GM12864 (cell line): ENCODE results near the gene TPST1.
"Not testable (repeated sequence)": the region's sequence is repeated elsewhere in the genome, so short reads cannot be mapped to it uniquely, and the experiment has no call there.

Source experiments
- DNase-seq: peaks from one replicate; pipeline ENCODE4 v3.0.0-alpha.2; 2011; ENCODE audit warnings: low read depth
- H3K4me3 ChIP-seq: 2 replicates; pipeline ENCODE4 v1.5.1; 2011; ENCODE audit warnings: mild to moderate bottlenecking, low read depth, low read length, control low read depth
- TF ChIP-seq, protein P1 (sequence below): IDR thresholded peaks from 2 replicates; pipeline ENCODE4 v1.5.1; 2011; ENCODE audit warnings: low read depth, mild to moderate bottlenecking, moderate library complexity, low read length, control low read depth, inconsistent platforms; ENCODE audit errors: missing control alignments

TPST1 gene

DNA sequence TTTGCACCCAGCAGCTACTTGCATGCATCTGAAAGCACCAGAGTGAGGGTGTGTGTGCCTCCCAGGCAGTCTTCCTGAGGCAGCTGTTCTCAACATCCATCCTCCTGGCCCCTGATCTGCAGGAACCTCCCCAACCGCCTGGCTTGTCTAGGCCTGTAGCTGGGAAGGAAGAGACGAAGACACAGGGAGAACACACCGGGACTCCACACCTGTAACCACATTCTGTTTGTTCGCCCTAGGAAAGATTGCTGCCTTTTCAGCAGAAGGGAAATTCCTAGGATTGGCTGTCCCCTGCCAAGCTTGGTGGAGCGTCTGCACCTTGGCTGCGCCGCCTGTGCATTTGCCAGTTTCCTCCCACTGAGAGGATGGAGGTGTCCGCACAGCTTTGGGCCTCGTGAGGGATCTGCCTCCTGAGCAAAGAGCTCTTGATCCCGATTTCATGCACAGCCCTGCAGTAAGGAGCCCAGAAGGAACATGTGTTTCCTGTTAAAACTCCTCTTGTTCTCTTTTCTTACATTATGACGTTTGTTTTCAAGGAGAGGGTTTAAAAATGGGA lies 154.6 kb downstream of the TPST1 start:
- H3K4me3 ChIP-seq, result no peak overlapping the region
- DNase-seq, result no peak
- TF ChIP-seq, protein P1, sequence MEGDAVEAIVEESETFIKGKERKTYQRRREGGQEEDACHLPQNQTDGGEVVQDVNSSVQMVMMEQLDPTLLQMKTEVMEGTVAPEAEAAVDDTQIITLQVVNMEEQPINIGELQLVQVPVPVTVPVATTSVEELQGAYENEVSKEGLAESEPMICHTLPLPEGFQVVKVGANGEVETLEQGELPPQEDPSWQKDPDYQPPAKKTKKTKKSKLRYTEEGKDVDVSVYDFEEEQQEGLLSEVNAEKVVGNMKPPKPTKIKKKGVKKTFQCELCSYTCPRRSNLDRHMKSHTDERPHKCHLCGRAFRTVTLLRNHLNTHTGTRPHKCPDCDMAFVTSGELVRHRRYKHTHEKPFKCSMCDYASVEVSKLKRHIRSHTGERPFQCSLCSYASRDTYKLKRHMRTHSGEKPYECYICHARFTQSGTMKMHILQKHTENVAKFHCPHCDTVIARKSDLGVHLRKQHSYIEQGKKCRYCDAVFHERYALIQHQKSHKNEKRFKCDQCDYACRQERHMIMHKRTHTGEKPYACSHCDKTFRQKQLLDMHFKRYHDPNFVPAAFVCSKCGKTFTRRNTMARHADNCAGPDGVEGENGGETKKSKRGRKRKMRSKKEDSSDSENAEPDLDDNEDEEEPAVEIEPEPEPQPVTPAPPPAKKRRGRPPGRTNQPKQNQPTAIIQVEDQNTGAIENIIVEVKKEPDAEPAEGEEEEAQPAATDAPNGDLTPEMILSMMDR, result no peak

- no peak for DNase-seq
Observed at GRCh38 chr7:66362136-66362535, 157.0 kb downstream of the TPST1 start.

DNA sequence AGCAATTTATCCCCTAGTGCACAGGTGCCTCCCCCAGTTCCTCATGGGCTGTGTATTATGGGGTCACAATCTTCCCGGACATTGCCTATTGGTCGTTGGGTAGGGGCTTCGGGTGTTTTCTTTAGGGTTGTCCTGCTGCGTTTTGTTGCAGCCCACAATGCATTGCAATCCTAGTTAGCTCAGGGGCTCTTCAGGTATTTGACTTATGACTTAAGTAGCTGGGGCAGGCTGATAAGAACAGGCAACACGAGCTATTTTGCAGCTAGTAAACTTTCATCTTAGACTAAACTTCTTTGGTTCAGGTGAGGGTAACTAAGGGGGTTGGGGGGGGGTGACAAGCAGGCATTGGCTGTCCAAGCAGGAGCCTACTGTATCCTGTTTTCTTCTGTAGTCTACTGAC lies 158.5 kb downstream of the TPST1 start:
- DNase-seq, result no peak
- TF ChIP-seq, protein P1, result no peak
- H3K4me3 ChIP-seq, result no peak overlapping the region

More at GRCh38 chr7:66362136-66362535, 157.0 kb downstream of the TPST1 start:
- H3K4me3 ChIP-seq, result no peak overlapping the region
- TF ChIP-seq, protein P1, result no peak

DNA sequence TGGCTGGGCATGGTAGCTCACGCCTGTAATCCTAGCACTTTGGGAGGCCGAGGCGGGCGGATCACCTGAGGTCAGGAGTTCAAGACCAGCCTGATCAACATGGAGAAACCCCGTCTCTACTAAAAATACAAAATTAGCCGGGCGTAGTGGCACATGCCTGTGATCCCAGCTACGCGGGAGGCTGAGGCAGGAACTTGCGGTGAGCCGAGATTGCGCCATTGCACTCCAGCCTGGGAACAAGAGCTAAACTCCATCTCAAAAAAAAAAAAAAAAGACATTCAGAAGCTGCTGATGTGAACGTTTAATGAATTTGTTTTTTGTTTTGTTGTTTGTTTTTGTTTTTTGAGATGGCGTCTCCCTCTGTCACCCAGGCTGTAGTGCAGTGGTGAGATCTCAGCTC lies 159.9 kb downstream of the TPST1 start:
- not testable (repeated sequence) for H3K4me3 ChIP-seq, DNase-seq

DNA sequence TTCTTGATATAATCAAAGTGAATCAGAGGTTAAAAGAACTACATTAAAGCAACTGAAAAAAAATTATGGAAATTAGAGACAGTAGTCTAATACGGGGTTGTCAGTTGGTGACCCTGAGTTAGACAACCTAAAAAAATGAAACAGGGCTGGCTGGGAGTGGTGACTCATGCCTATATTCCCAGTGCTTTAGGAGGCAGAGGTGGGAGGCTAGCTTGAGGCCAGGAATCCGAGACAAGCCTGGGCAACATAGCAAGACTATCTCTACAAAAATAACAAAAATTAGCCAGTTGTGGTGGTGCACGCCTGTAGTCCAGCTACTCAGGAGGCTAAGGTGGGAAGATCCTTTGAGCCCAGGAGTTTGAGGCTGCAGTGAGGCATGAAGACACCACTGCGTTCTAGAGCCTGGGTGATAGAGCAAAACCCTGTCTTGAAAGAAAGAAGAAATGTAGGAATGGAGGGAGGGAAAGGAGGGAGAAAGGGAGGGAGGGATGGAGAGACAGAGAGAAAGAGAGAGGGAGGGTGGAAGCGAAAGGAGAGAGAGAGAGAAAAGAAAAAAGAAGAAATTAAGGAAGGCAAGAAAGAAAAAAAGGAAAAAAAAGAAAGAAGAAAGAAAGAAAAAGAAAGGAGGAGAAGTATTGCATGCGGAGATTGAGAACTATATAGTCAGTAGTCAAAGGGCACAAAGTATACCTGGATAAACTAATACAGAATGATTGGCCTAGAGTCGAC lies 166.1 kb downstream of the TPST1 start:
- no peak overlapping the region for H3K4me3 ChIP-seq
- TF ChIP-seq, protein P1, result no peak
- no peak for DNase-seq

DNA sequence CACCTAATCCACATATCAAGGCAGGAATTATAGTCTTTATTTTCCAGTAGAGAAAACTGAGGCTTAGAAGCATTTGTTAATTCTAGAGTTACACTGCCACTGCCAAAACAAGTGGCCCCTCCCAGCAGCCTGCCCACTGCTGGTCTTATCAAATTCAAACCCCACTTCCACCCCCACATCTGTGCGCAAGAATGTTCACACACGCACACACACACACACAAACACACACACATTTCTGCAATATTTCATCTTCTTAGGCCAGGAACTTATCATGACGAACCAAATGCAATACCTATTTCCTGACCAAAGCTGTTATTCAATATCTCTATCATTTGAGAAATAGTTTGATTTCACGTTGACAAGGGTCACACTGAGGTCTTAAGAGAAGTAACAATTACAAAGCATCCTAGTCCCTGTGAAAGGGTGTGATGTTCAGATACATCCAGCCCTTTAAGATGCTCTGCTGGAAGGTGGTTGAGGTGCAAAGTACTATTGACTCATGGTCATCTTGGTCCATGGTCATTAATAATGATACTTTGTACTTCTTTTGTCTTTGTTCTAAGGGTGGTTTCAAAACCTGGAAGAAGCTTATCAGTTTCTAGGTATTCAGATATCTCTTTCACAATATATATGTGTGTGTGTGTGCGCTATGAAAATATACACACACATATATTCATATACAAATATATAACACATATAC lies 169.2 kb downstream of the TPST1 start:
- DNase-seq, H3K4me3 ChIP-seq: not testable (repeated sequence)

DNA sequence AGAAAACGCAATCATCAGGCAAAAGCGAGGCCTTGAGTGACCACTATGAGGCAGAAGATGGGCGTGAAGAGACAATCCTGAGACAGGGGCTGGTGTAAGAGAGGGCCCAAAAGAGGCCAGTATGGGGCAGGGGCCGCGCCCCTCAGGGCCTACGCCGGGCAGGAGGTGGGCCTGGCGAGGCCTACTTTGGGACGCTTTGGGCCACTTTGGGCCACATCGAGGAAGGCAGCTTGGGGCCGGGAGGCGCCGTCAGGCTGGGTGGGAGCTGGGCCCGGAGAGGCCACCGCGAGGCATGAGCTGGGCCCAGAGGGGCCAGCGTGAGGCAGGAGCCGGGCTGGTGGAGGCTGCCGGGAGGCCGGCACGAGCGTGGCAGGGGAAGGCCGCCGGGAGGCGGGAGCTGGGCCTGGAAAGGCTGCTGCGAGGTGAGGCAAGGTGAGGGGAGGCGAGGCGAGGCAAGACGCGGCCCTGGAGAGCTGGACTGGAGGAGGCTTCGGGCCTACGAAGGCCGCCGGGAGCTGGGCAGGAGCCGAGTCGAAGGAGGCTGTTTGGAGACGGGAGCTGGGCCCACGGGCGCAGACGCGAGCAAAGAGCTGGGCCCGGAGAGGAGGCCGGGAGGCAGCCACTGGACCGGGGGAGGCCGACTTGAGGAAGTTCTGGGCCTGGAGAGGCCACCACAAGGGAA lies 171.3 kb downstream of the TPST1 start:
- no peak for DNase-seq
- TF ChIP-seq, protein P1, result no peak
- H3K4me3 ChIP-seq, result no peak overlapping the region
